ENCODE data around the gene PLPP3. TPM values are rescaled to one million over a fixed set of nuclear protein-coding genes. Genes with fewer than 3 reads are reported as not detected.

Gene PLPP3
- total and polyA plus RNA-seq, 9 of the 15 experiments (the other 6 are each of a cell fraction or from before 2014, with no cell fraction given): 0.07 to 0.54 (median 0.20) TPM

- no peak for TF ChIP-seq ARID4B (CRISPR knock-in tag; IDR thresholded peaks at IDR 0.05)
- no peak for TF ChIP-seq KDM4B (IDR thresholded peaks at IDR 0.05; ENCODE audit: borderline replicate concordance in 2 of 2, low read depth in 1 of 2)
- TF ChIP-seq SMARCA5 (IDR thresholded peaks at IDR 0.05): 0 out of 2 replicates have a peak, but pooled peaks have one; percentile 30
- TF ChIP-seq SRSF3 (IDR thresholded peaks at IDR 0.05; ENCODE audit: insufficient read depth, low read length): no peak
- no peak for TF ChIP-seq ZNF79 (CRISPR knock-in tag; IDR thresholded peaks at IDR 0.05; ENCODE audit: low read depth)
- peak; percentile 84; the same call in 1 of the 2 replicates for TF ChIP-seq BACH1 (tag; IDR thresholded peaks at IDR 0.05)
- peak in 1 of 2 experiments; percentile 46; a peak in 1 of 4 replicates for TF ChIP-seq HDAC1 (IDR thresholded peaks at IDR 0.05)
- TF ChIP-seq HCFC1 (IDR thresholded peaks at IDR 0.05; ENCODE audit: low read depth, low read length): no peak
- peak; percentile 68; the same call in 1 of the 2 replicates for TF ChIP-seq NBN (IDR thresholded peaks at IDR 0.05; ENCODE audit: low read depth)
- TF ChIP-seq ELF4 (CRISPR knock-in tag; IDR thresholded peaks at IDR 0.05): no peak
- TF ChIP-seq MAFF (IDR thresholded peaks at IDR 0.05; ENCODE audit: low read length): peak; percentile 87
- no peak for TF ChIP-seq ZNF12 (CRISPR knock-in tag; IDR thresholded peaks at IDR 0.05)
- TF ChIP-seq EP300 (IDR thresholded peaks at IDR 0.05; ENCODE audit: low read length): peak; percentile 71
- TF ChIP-seq FOXJ2 (tag; IDR thresholded peaks at IDR 0.05): peak; percentile 56; the same call in 1 of the 2 replicates
- no peak for TF ChIP-seq U2AF1 (optimal IDR thresholded peaks at IDR 0.05; ENCODE audit: low read depth, low read length)
- TF ChIP-seq TAF15 (IDR thresholded peaks at IDR 0.05; ENCODE audit: low read depth, low read length): no peak
- TF ChIP-seq HDAC6 (IDR thresholded peaks at IDR 0.05; ENCODE audit: low read depth, low read length): no peak
- peak; percentile 78; the same call in 1 of the 2 replicates for TF ChIP-seq ZNF175 (CRISPR knock-in tag; IDR thresholded peaks at IDR 0.05; ENCODE audit: low read depth)
- TF ChIP-seq YY1 (IDR thresholded peaks at IDR 0.05; ENCODE audit: borderline replicate concordance in 1 of 3, control insufficient read depth in 1 of 3, extremely low read depth in 1 of 3, insufficient read depth in 3 of 3, insufficient read length in 1 of 3, insufficient replicate concordance in 2 of 3, low read depth in 1 of 3, low read length in 2 of 3): no peak
- no peak for TF ChIP-seq ZNF263 (CRISPR knock-in tag; IDR thresholded peaks at IDR 0.05; ENCODE audit: borderline replicate concordance)
These were observed 62.7 kb downstream of the PLPP3 start (continued) for GRCh38 chr1:56516539-56517252.
